ENCODE results near the gene BET1. TPM values are rescaled to one million over a fixed set of nuclear protein-coding genes. Genes with fewer than 3 reads are reported as not detected.

BET1 gene
- total and polyA plus RNA-seq, 9 of the 15 experiments (the other 6 are each of a cell fraction or from before 2014, with no cell fraction given) = 15.8 to 190 (median 37.8) TPM

- Histone ChIP-seq H4K20me1 (replicated peaks; ENCODE audit: control insufficient read depth, insufficient read depth, low read length) (no peaks in the 10 kb centered on the region), H3K9me3 (replicated peaks; ENCODE audit: control insufficient read depth, insufficient read depth, low read depth, low read length) (no peaks in the 10 kb centered on the region), H3K4me2 (ENCODE audit: insufficient read depth, low read length) (no peak overlapping the region), H3K27ac (ENCODE audit: extremely low read depth, low read depth, low read length) (no peak overlapping the region), H3K9ac (ENCODE audit: insufficient read depth in 1 of 2, low read depth in 2 of 2, low read length in 2 of 2) (no peak overlapping the region), H3K4me3 (no peak overlapping the region), H2AFZ (ENCODE audit: low read depth, low read length) (no peak overlapping the region), H3K79me2 (ENCODE audit: control insufficient read depth, insufficient read depth, low read length) (no peaks in the 10 kb centered on the region), H3K9me1 (ENCODE audit: control insufficient read depth, insufficient read depth, low read length) (no peaks in the 10 kb centered on the region), H3K27me3 (ENCODE audit: control insufficient read depth in 2 of 2, insufficient read depth in 2 of 2, low read length in 2 of 2) (no peaks in the 10 kb centered on the region; a peak in 1 of 5 replicates), H3K36me3 (ENCODE audit: control insufficient read depth, insufficient read depth, low read length) (no peaks in the 10 kb centered on the region), H3K4me1 (replicated peaks in 1 of 2; ENCODE audit: control insufficient read depth in 2 of 2, insufficient read depth in 2 of 2, low read length in 2 of 2) (no peaks in the 10 kb centered on the region)
- POLR2A ChIA-PET = no interaction called here
- ATAC-seq = no peak
- no peak for DNase-seq (ENCODE audit: extremely low read depth in 1 of 4, low spot score in 3 of 4)
- in situ Hi-C loops (cut with MboI) = no loop called here
- no peak for FAIRE-seq
- CTCF ChIA-PET (ENCODE audit: low intra/inter-chr PET ratio) = no interaction called here
- TF ChIP-seq RUNX1 (IDR thresholded peaks at IDR 0.05; ENCODE audit: low read depth) (no peak), PHF8 (IDR thresholded peaks at IDR 0.05; ENCODE audit: borderline replicate concordance, low read length) (no peak), TOE1 (IDR thresholded peaks at IDR 0.05; ENCODE audit: borderline replicate concordance) (no peak), TOE1 (CRISPR knock-in tag; IDR thresholded peaks at IDR 0.05; ENCODE audit: borderline replicate concordance, low read depth) (no peak), ZNF3 (CRISPR knock-in tag; IDR thresholded peaks at IDR 0.05) (no peak), PYGO2 (tag; IDR thresholded peaks at IDR 0.05) (no peak), GATAD2B (IDR thresholded peaks at IDR 0.05; ENCODE audit: borderline replicate concordance) (no peak), HES1 (IDR thresholded peaks at IDR 0.05; ENCODE audit: low read depth) (no peak), CEBPB (tag; IDR thresholded peaks at IDR 0.05) (no peak), NR1H2 (CRISPR knock-in tag; IDR thresholded peaks at IDR 0.05) (no peak), SREBF1 (IDR thresholded peaks at IDR 0.05; ENCODE audit: borderline replicate concordance, low read depth, low read length) (no peak), SMARCA5 (IDR thresholded peaks at IDR 0.05) (no peak), ZNF146 (CRISPR knock-in tag; IDR thresholded peaks at IDR 0.05; ENCODE audit: unreplicated experiment) (no peak), ZNF143 (CRISPR knock-in tag; IDR thresholded peaks at IDR 0.05) (no peak), MYBL2 (IDR thresholded peaks at IDR 0.05; ENCODE audit: low read depth) (no peak), MYBL2 (CRISPR knock-in tag; IDR thresholded peaks at IDR 0.05; ENCODE audit: borderline replicate concordance) (no peak), RBM25 (IDR thresholded peaks at IDR 0.05; ENCODE audit: low read depth, low read length, severe bottlenecking) (no peak), TAL1 (IDR thresholded peaks at IDR 0.05) (no peak), ZNF77 (CRISPR knock-in tag; IDR thresholded peaks at IDR 0.05) (no peak)
- BruUV-seq (replicated peaks) = no TSS peak
- intact Hi-C loops (cut with micrococcal nuclease) = no loop called here
- 8% methylated on average over 2 of the region's 2 CpGs for WGBS (ENCODE audit: insufficient coverage, low coverage, missing lambda C conversion rate)
Measured at GRCh38 chr7:94053532-94053931, 49.4 kb upstream of the BET1 start.
